Esophagus squamous epithelium (tissue), 5 donors: ENCODE results near the gene GJA3. TPM values are rescaled to one million over a fixed set of nuclear protein-coding genes. Genes with fewer than 3 reads are reported as not detected.

ENCODE experiments used
- DNase-seq: peaks from one replicate; lab custom pipeline; 2025; lab: John Stamatoyannopoulos, UW
- H3K27ac ChIP-seq, 4 donors: fragments of 200-600 bp; sonication (generic); one replicate each; pipeline ENCODE4 v1.5.1; 2016 to 2019; ENCODE audit warnings: mild to moderate bottlenecking in 1 of 4
- H3K27me3 ChIP-seq, 4 donors: fragments of 200-600 bp; sonication (generic); 1 replicate in 3 of 4; 2 replicates in 1 of 4; pipeline versions ENCODE4 v1.5.1 to v1.6.0; 2017 to 2021; ENCODE audit warnings: antibody characterized with exemption in 1 of 4
- H3K36me3 ChIP-seq, 3 donors: fragments of 200-600 bp; sonication (generic); one replicate each; pipeline ENCODE4 v1.5.1; 2016 to 2019
- H3K4me1 ChIP-seq, 3 donors: fragments of 200-600 bp; sonication (generic); one replicate each; pipeline ENCODE4 v1.5.1; 2017 to 2019
- H3K4me3 ChIP-seq, 4 donors: fragments of 200-600 bp; sonication (generic); 1 replicate in 3 of 4; 2 replicates in 1 of 4; pipeline ENCODE4 v1.5.1; 2016 to 2019; ENCODE audit warnings: mild to moderate bottlenecking in 2 of 4, moderate library complexity in 1 of 4
- H3K9me3 ChIP-seq, 3 donors: fragments of 200-600 bp; sonication (generic); one replicate each; pipeline ENCODE4 v1.5.1; 2016 to 2019
- CTCF ChIP-seq, 6 experiments: fragments of 450-650 bp in 4 of 6; fragments of 200-600 bp in 2 of 6; sonication (generic) in 2 of 6; IDR thresholded peaks; one replicate each; pipeline ENCODE4 v1.5.1; 2016 to 2019; ENCODE audit warnings: antibody characterized with exemption in 6 of 6, mild to moderate bottlenecking in 4 of 6, moderate library complexity in 4 of 6
- POLR2A ChIP-seq, 4 donors: fragments of 450-650 bp; IDR thresholded peaks; one replicate each; pipeline ENCODE4 v1.6.1; 2017; ENCODE audit warnings: antibody characterized with exemption in 4 of 4, mild to moderate bottlenecking in 4 of 4, moderate library complexity in 3 of 4
- WGBS, 2 donors: methylation state at CpG; one replicate each; pipeline ENCODE4 v1.1.5; 2018; 5-methylcytosine and 5-hydroxymethylcytosine counted together
- intact Hi-C: fragments of 100-400 bp; cut with DNase I; formaldehyde crosslinking; loops from one replicate; pipeline ENCODE4 v1.15.0; 2022
- total RNA-seq, 4 donors: library from RNA; depleted of rRNA; stranded (reverse); fragments of >200 nt; gene quantifications; one replicate each; pipeline ENCODE4 v1.1.0, GENCODE V29; 2016
- donor health status: DM: yes; HTN: yes; CAD: no.

GJA3 gene
- total RNA-seq, 4 donors from 2014 or later: 0.45 to 1.3 (median 1.00) TPM

- Histone ChIP-seq H3K4me3 (peak overlapping the region in 2 of 4 donors; percentile 54 to 64), H3K9me3 (no peaks in the 10 kb centered on the region), H3K27ac (no peak overlapping the region), H3K27me3 (peaks cover 0 to 82% (median 6%) of the 10 kb centered on the region in 4 donors), H3K36me3 (no peaks in the 10 kb centered on the region), H3K4me1 (peaks cover 16 to 36% (median 18%) of the 10 kb centered on the region in 3 donors)
- WGBS, 2 donors: 49 to 61% methylated on average over 10 to 15 of the region's 16 CpGs
- DNase-seq: no peak
- TF ChIP-seq POLR2A (IDR thresholded peaks at IDR 0.05): no peak
- no peak for TF ChIP-seq CTCF (IDR thresholded peaks at IDR 0.05)
- intact Hi-C loops: no loop called here
Observed at GRCh38 chr13:20161951-20162300, 1.1 kb upstream of the GJA3 start.

- H3K27me3 ChIP-seq: peaks cover 0 to 87% (median 6%) of the 10 kb centered on the region in 4 donors
- WGBS, 2 donors: 3 to 14% methylated on average over 7 to 11 of the region's 79 CpGs
- no peak for DNase-seq
- H3K4me1 ChIP-seq: peaks cover 16 to 33% (median 18%) of the 10 kb centered on the region in 3 donors
- peak overlapping the region; percentile 42 to 64 (median 48) for H3K4me3 ChIP-seq
- H3K9me3 ChIP-seq: no peaks in the 10 kb centered on the region
- H3K27ac ChIP-seq: no peak overlapping the region
- H3K36me3 ChIP-seq: no peaks in the 10 kb centered on the region
- no peak for TF ChIP-seq POLR2A (IDR thresholded peaks at IDR 0.05)
- no peak for TF ChIP-seq CTCF (IDR thresholded peaks at IDR 0.05)
- intact Hi-C loops: no loop called here
Observed at GRCh38 chr13:20161275-20161950, 561 bp upstream of the GJA3 start.

GRCh38 chr13:20159646-20160305, 1.1 kb downstream of the GJA3 start:
- TF ChIP-seq POLR2A (IDR thresholded peaks at IDR 0.05) (no peak), CTCF (IDR thresholded peaks at IDR 0.05) (no peak)
- peak overlapping the region in 2 of 4 donors; percentile 54 to 64 for H3K4me3 ChIP-seq
- DNase-seq: no peak
- peaks cover 0 to 92% (median 6%) of the 10 kb centered on the region in 4 donors for H3K27me3 ChIP-seq
- WGBS, 2 donors: 15 to 21% methylated on average over 18 of the region's 18 CpGs
- peaks cover 16 to 22% (median 18%) of the 10 kb centered on the region in 3 donors for H3K4me1 ChIP-seq
- no peak overlapping the region for H3K27ac ChIP-seq
- intact Hi-C loops: loop anchor here (10.0 kb wide), 1 partner anchor 55 kb away; no protein-coding TSS in a partner anchor
- no peaks in the 10 kb centered on the region for H3K36me3 ChIP-seq
- H3K9me3 ChIP-seq: no peaks in the 10 kb centered on the region

DNA sequence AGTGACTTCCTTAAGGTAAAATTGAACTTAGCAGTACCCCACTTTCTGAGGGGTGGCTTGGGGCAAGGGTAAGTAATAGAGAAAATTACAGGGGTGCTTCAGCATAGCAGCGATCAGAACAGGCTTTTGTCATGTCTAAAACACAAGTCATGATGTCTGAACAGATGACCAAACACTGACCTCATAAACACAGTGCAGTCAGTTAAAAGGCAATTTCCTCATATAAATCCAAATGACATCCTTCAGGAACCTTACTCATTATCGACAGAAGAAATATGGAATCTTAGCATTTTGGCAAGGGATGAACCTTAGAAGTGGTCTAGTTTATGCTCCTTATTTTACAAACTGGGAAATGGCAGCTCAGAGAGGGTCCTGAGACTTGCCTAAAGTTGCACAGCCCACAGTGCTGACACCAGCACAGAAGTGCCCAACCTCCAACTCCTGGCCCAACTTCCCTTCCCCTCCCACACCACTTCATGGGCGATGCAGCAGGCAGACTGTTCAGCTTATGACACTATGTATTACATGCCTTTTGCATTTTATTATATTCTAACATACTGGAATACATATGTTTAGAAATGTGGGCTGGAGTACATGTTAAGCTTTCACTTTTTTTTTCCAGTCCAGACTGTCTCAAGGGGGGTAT, 3.6 kb downstream of the GJA3 start:
- H3K9me3 ChIP-seq: no peaks in the 10 kb centered on the region
- H3K4me3 ChIP-seq: no peak overlapping the region
- intact Hi-C loops: loop anchor here (10.0 kb wide), 1 partner anchor 52 kb away; no protein-coding TSS in a partner anchor
- no peak overlapping the region for H3K27ac ChIP-seq
- H3K4me1 ChIP-seq: peaks cover 16 to 22% (median 18%) of the 10 kb centered on the region in 3 donors
- DNase-seq: no peak
- H3K27me3 ChIP-seq: peaks cover 0 to 90% (median 6%) of the 10 kb centered on the region in 4 donors
- TF ChIP-seq CTCF (IDR thresholded peaks at IDR 0.05): no peak
- no peak for TF ChIP-seq POLR2A (IDR thresholded peaks at IDR 0.05)
- 53 to 71% methylated on average over 3 of the region's 3 CpGs for WGBS, 2 donors
- no peaks in the 10 kb centered on the region for H3K36me3 ChIP-seq
